Calu3 (cell line): ENCODE results near the gene WNT7B. TPM values are rescaled to one million over a fixed set of nuclear protein-coding genes. Genes with fewer than 3 reads are reported as not detected.

Source experiments
- BruUV-seq: library from RNA; stranded (reverse); fragments of 400-500 nt; replicated peaks from 2 replicates; lab custom pipeline; 2021; lab: Mats Ljungman, UMichigan
- CTCF ChIA-PET: fragments of 300-600 bp; sonication (Branson Sonifier 250); formaldehyde crosslinking; loops from one replicate; lab custom pipeline; 2022; ENCODE audit warnings: antibody characterized with exemption; lab: Charles Lee
- DNase-seq: peaks from one replicate; pipeline ENCODE4 v3.0.0; 2022
- H3K27ac Mint-ChIP-seq: one replicate; pipeline ENCODE4 v1.8.0; 2022; ENCODE audit warnings: mixed read lengths; ENCODE audit not compliant: unreplicated experiment
- H3K27me3 Mint-ChIP-seq: one replicate; pipeline ENCODE4 v1.8.0; 2022; ENCODE audit warnings: mixed read lengths; ENCODE audit not compliant: unreplicated experiment
- H3K36me3 Mint-ChIP-seq: one replicate; pipeline ENCODE4 v1.8.0; 2022; ENCODE audit warnings: mild to moderate bottlenecking, moderate library complexity, mixed read lengths; ENCODE audit not compliant: insufficient read depth, unreplicated experiment
- H3K4me1 Mint-ChIP-seq: one replicate; pipeline ENCODE4 v1.8.0; 2022; ENCODE audit warnings: mild to moderate bottlenecking, low read depth, mixed read lengths; ENCODE audit not compliant: unreplicated experiment
- H3K4me3 Mint-ChIP-seq: one replicate; pipeline ENCODE4 v1.8.0; 2022; ENCODE audit warnings: mild to moderate bottlenecking, low read depth, moderate library complexity, mixed read lengths; ENCODE audit not compliant: unreplicated experiment
- H3K9me3 Mint-ChIP-seq: one replicate; pipeline ENCODE4 v1.8.0; 2022; ENCODE audit warnings: low read depth, mixed read lengths; ENCODE audit not compliant: unreplicated experiment
- CTCF ChIP-seq: fragments of 200-600 bp; IDR thresholded peaks from one replicate; pipeline ENCODE4 v1.8.0; 2022; ENCODE audit warnings: antibody characterized with exemption; ENCODE audit not compliant: unreplicated experiment
- intact Hi-C: fragments of 100-400 bp; cut with micrococcal nuclease; formaldehyde crosslinking; loops from one replicate; pipeline ENCODE4 v1.10.0; 2022; ENCODE audit not compliant: unreplicated experiment
- total RNA-seq: library from RNA; stranded (reverse); gene quantifications from 2 replicates; pipeline ENCODE4 v1.2.3, GENCODE V29; 2022

WNT7B gene
- total RNA-seq, 1 experiment from 2014 or later, result 100.0 TPM

- intact Hi-C loops, result no loop called here
- no peaks in the 10 kb centered on the region for H3K9me3 Mint-ChIP-seq
- H3K36me3 Mint-ChIP-seq, result peaks cover 13% of the 10 kb centered on the region
- no peak for DNase-seq
- no TSS peak for BruUV-seq
- no peak overlapping the region for H3K27ac Mint-ChIP-seq
- TF ChIP-seq CTCF, result no peak
- H3K4me3 Mint-ChIP-seq, result no peak overlapping the region
- H3K4me1 Mint-ChIP-seq, result peaks cover 38% of the 10 kb centered on the region
- H3K27me3 Mint-ChIP-seq, result no peaks in the 10 kb centered on the region
- CTCF ChIA-PET, result interaction anchor here (0.6 kb wide), 1 partner anchor 27 kb away, joined by 3 read pairs; no protein-coding TSS in a partner anchor
These were observed 85.4 kb downstream of the WNT7B start for GRCh38 chr22:45891471-45891995.

GRCh38 chr22:45891021-45891421, 85.9 kb downstream of the WNT7B start:
- no TSS peak for BruUV-seq
- Mint-ChIP-seq H3K9me3 (no peaks in the 10 kb centered on the region), H3K4me1 (peaks cover 34% of the 10 kb centered on the region), H3K4me3 (no peak overlapping the region), H3K27me3 (no peaks in the 10 kb centered on the region), H3K27ac (no peak overlapping the region), H3K36me3 (peaks cover 13% of the 10 kb centered on the region)
- no peak for TF ChIP-seq CTCF
- DNase-seq, result no peak
- intact Hi-C loops, result no loop called here
- CTCF ChIA-PET, result no interaction called here

DNA sequence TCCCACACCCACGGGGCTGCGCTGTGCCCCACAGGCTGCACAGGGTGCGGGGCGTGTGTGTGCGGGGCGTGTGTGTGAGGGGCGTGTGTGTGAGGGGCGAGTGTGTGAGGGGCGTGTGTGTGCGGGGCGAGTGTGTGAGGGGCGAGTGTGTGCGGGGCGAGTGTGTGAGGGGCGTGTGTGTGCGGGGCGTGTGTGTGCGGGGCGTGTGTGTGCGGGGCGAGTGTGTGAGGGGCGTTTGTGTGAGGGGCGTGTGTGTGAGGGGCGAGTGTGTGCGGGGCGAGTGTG, 86.7 kb downstream of the WNT7B start:
- no peak for TF ChIP-seq CTCF
- Mint-ChIP-seq H3K9me3 (no peaks in the 10 kb centered on the region), H3K4me3 (no peak overlapping the region), H3K36me3 (peaks cover 13% of the 10 kb centered on the region), H3K27ac (no peak overlapping the region), H3K4me1 (peaks cover 32% of the 10 kb centered on the region), H3K27me3 (no peaks in the 10 kb centered on the region)
- no peak for DNase-seq
- CTCF ChIA-PET, result no interaction called here
- intact Hi-C loops, result no loop called here
- BruUV-seq, result no TSS peak

DNA sequence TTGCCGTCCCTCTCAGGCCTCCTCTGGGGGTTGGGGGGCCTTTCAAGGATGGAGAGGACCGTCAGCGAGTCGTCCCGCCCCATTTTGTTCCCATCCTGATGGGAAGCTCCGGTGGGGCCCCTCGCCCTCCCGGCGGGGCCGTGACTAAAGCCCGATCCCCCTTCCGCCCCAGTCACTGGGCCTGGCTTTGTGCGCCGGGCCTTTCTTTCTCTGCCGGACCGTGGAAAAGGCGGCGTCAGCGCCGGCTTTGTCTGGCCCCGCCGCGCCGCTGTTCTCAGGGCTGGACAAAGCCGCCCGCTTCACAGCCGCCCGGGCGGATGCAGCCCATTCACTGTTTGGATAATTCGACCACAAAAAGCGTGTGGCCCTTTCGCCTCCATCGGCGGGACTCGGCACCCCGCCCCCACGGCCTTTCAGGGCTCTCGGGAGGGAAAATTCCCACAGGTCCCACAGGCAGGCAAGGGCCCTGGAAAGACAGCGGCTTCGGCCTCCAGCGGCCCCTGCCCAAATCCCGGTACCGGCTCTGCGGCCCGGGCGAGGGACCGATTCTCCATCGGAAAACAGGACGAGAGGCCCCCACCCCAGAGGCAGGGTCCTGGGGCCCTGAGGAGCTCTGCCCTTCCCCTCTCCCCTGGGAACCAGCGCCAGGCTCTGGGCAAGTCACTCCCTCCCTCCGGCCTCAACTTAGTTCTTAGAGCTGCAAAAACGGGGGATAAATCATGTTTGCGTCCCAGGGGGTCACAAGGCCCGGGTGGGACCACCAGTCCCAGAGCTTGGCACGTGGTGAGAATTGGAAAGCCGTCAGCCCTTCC, 87.2 kb downstream of the WNT7B start:
- Mint-ChIP-seq H3K27ac (no peak overlapping the region), H3K4me3 (no peak overlapping the region), H3K27me3 (no peaks in the 10 kb centered on the region), H3K4me1 (peaks cover 32% of the 10 kb centered on the region), H3K9me3 (no peaks in the 10 kb centered on the region), H3K36me3 (peaks cover 13% of the 10 kb centered on the region)
- intact Hi-C loops, result no loop called here
- BruUV-seq, result no TSS peak
- TF ChIP-seq CTCF, result no peak
- CTCF ChIA-PET, result no interaction called here
- DNase-seq, result no peak
